Transverse colon (tissue), 4 donors: ENCODE measurements around the gene CPNE4. TPM values are rescaled to one million over a fixed set of nuclear protein-coding genes. Genes with fewer than 3 reads are reported as not detected.

Experiments used
- DNase-seq: peaks from one replicate; pipeline ENCODE4 v3.0.0-alpha.2; 2019
- H3K27ac ChIP-seq, 4 donors: fragments of 200-600 bp; sonication (generic); 2 replicates each; pipeline ENCODE4 v1.5.1; 2016 to 2018; ENCODE audit warnings: inconsistent platforms in 4 of 4
- H3K27me3 ChIP-seq: fragments of 200-600 bp; sonication (generic); 2 replicates; pipeline ENCODE4 v1.5.1; 2017; ENCODE audit warnings: inconsistent platforms
- H3K36me3 ChIP-seq, 4 donors: fragments of 200-600 bp; sonication (generic); 2 replicates each; pipeline ENCODE4 v1.5.1; 2017 to 2019; ENCODE audit warnings: inconsistent platforms in 4 of 4
- H3K4me1 ChIP-seq, 4 donors: fragments of 200-600 bp; sonication (generic); 2 replicates each; pipeline ENCODE4 v1.5.1; 2017 to 2020; ENCODE audit warnings: inconsistent platforms in 4 of 4
- H3K4me3 ChIP-seq, 4 donors: fragments of 200-600 bp; sonication (generic); 1 replicate in 1 of 4; 2 replicates in 3 of 4; pipeline versions ENCODE4 v1.5.1 to v1.6.1; 2017 to 2019; ENCODE audit warnings: inconsistent platforms in 4 of 4
- H3K9me3 ChIP-seq, 2 donors: fragments of 200-600 bp; sonication (generic); 2 replicates each; pipeline ENCODE4 v1.5.1; 2017 to 2019; ENCODE audit warnings: inconsistent platforms in 2 of 2
- CTCF ChIP-seq, 5 experiments: fragments of 200-600 bp in 3 of 5; fragments of 450-650 bp in 2 of 5; sonication (generic) in 3 of 5; IDR thresholded peaks; 1 replicate in 2 of 5; 2 replicates in 3 of 5; pipeline ENCODE4 v1.5.1; 2016 to 2017; ENCODE audit warnings: antibody characterized with exemption in 5 of 5, inconsistent platforms in 3 of 5, mild to moderate bottlenecking in 2 of 5, moderate library complexity in 1 of 5
- EP300 ChIP-seq: sonication (generic); formaldehyde crosslinking; IDR thresholded peaks from one replicate; pipeline ENCODE4 v1.6.1; 2017; ENCODE audit warnings: antibody characterized with exemption, low read depth
- POLR2A ChIP-seq: fragments of 450-650 bp; IDR thresholded peaks from one replicate; pipeline ENCODE4 v1.6.1; 2016; ENCODE audit warnings: antibody characterized with exemption, mild to moderate bottlenecking, moderate library complexity
- POLR2AphosphoS5 ChIP-seq, 3 donors: sonication (generic); formaldehyde crosslinking; IDR thresholded peaks; one replicate each; pipeline ENCODE4 v1.6.1; 2016; ENCODE audit warnings: antibody characterized with exemption in 3 of 3
- WGBS, 2 donors: methylation state at CpG; one replicate each; pipeline ENCODE4 v1.1.5; 2018; ENCODE audit warnings: low coverage in 1 of 2; 5-methylcytosine and 5-hydroxymethylcytosine counted together
- in situ Hi-C, 4 donors: fragments of 200-750 bp; cut with MboI; loops; one replicate each; pipeline versions ENCODE4 v1.15.0 to v1.15.1; 2017; ENCODE audit warnings: low sequenced_read_pairs in 3 of 4, low pct_ligation_motif_present in 1 of 4, low pct_unique_long_range_greater_than_20kb in 1 of 4
- intact Hi-C: fragments of 100-400 bp; cut with DNase I; formaldehyde crosslinking; loops from one replicate; pipeline ENCODE4 v1.15.1; 2023; ENCODE audit warnings: low total_unique reads
- total RNA-seq, 4 donors: library from RNA; depleted of rRNA; stranded (reverse); fragments of >200 nt; gene quantifications; one replicate each; pipeline ENCODE4 v1.1.0, GENCODE V29; 2016

CPNE4 gene
- total RNA-seq, 4 donors from 2014 or later: 0.16 to 1.5 TPM; not detected in 2

- intact Hi-C loops (no loop called here), in situ Hi-C loops (no loop called here)
- no peak for DNase-seq
- no peaks in the 10 kb centered on the region for H3K27me3 ChIP-seq
- H3K36me3 ChIP-seq: no peaks in the 10 kb centered on the region
- WGBS, 2 donors: 58 to 61% methylated on average over 7 of the region's 7 CpGs
- no peak for TF ChIP-seq POLR2AphosphoS5 (IDR thresholded peaks at IDR 0.05)
- TF ChIP-seq EP300: no peak
- no peak for TF ChIP-seq CTCF (IDR thresholded peaks at IDR 0.05)
- TF ChIP-seq POLR2A: no peak
- no peak overlapping the region for H3K27ac ChIP-seq
- H3K9me3 ChIP-seq: no peaks in the 10 kb centered on the region
- H3K4me3 ChIP-seq: no peak overlapping the region
- no peaks in the 10 kb centered on the region for H3K4me1 ChIP-seq
Observed at GRCh38 chr3:131717493-131717892, 317.3 kb downstream of the CPNE4 start.

- H3K9me3 ChIP-seq: no peaks in the 10 kb centered on the region
- H3K4me3 ChIP-seq: no peak overlapping the region
- H3K27me3 ChIP-seq: no peaks in the 10 kb centered on the region
- TF ChIP-seq EP300 (no peak), POLR2A (no peak), POLR2AphosphoS5 (IDR thresholded peaks at IDR 0.05) (no peak), CTCF (IDR thresholded peaks at IDR 0.05) (no peak)
- 63 to 67% methylated on average over 4 of the region's 4 CpGs for WGBS, 2 donors
- no peaks in the 10 kb centered on the region for H3K4me1 ChIP-seq
- in situ Hi-C loops (no loop called here), intact Hi-C loops (no loop called here)
- DNase-seq: no peak
- H3K27ac ChIP-seq: no peak overlapping the region
- no peaks in the 10 kb centered on the region for H3K36me3 ChIP-seq
Observed at GRCh38 chr3:131716943-131717342, 317.9 kb downstream of the CPNE4 start.

GRCh38 chr3:131716007-131716406 lies 318.8 kb downstream of the CPNE4 start:
- H3K36me3 ChIP-seq: no peaks in the 10 kb centered on the region
- intact Hi-C loops (no loop called here), in situ Hi-C loops (no loop called here)
- H3K4me1 ChIP-seq: no peaks in the 10 kb centered on the region
- no peak overlapping the region for H3K4me3 ChIP-seq
- H3K27ac ChIP-seq: no peak overlapping the region
- no peaks in the 10 kb centered on the region for H3K9me3 ChIP-seq
- no peak for TF ChIP-seq POLR2AphosphoS5 (IDR thresholded peaks at IDR 0.05)
- TF ChIP-seq EP300: no peak
- TF ChIP-seq CTCF (IDR thresholded peaks at IDR 0.05): no peak
- no peak for TF ChIP-seq POLR2A
- 56% methylated on average over 1 of the region's 1 CpG; no CpG with 5 or more reads in 1 of the 2 donors for WGBS, 2 donors
- DNase-seq: no peak
- no peaks in the 10 kb centered on the region for H3K27me3 ChIP-seq

GRCh38 chr3:131714585-131715220 lies 320.1 kb downstream of the CPNE4 start:
- no peak for TF ChIP-seq CTCF (IDR thresholded peaks at IDR 0.05)
- no peak for TF ChIP-seq POLR2AphosphoS5 (IDR thresholded peaks at IDR 0.05)
- TF ChIP-seq POLR2A: no peak
- TF ChIP-seq EP300: no peak
- no peaks in the 10 kb centered on the region for H3K27me3 ChIP-seq
- H3K36me3 ChIP-seq: no peaks in the 10 kb centered on the region
- H3K27ac ChIP-seq: no peak overlapping the region
- 70% methylated on average over 1 of the region's 1 CpG for WGBS, 2 donors
- in situ Hi-C loops: no loop called here
- no peak overlapping the region for H3K4me3 ChIP-seq
- no peaks in the 10 kb centered on the region for H3K4me1 ChIP-seq
- no peaks in the 10 kb centered on the region for H3K9me3 ChIP-seq
- intact Hi-C loops: no loop called here
- no peak for DNase-seq
